WTC11 (cell line): ENCODE results near the gene RECQL5. TPM values are rescaled to one million over a fixed set of nuclear protein-coding genes. Genes with fewer than 3 reads are reported as not detected.

Experiments
- ATAC-seq: fragments of 200-7000 bp; cut with Tn5 transposase; 2 replicates; pipeline ENCODE4 v1.10.0; 2021; ENCODE audit warnings: mild to moderate bottlenecking, moderate library complexity
- CTCF ChIA-PET: fragments of 300-600 bp; sonication (Branson Sonifier 250); formaldehyde crosslinking; loops from one replicate; lab custom pipeline; 2021; ENCODE audit warnings: antibody characterized with exemption; lab: Charles Lee
- POLR2A ChIA-PET: fragments of 350-600 bp; sonication (Branson Sonifier 250); formaldehyde crosslinking; loops from one replicate; lab custom pipeline; 2021; ENCODE audit warnings: antibody characterized with exemption; lab: Charles Lee
- DNase-seq: peaks from one replicate; pipeline ENCODE4 v3.0.0; 2021; ENCODE audit warnings: low spot score
- H3K27ac Mint-ChIP-seq: 2 replicates; pipeline ENCODE4 v1.8.0; 2021; ENCODE audit warnings: mixed read lengths
- H3K27me3 Mint-ChIP-seq: 2 replicates; pipeline ENCODE4 v1.8.0; 2021; ENCODE audit warnings: low read depth, mild to moderate bottlenecking, moderate library complexity, mixed read lengths
- H3K36me3 Mint-ChIP-seq: 2 replicates; pipeline ENCODE4 v1.8.0; 2021; ENCODE audit warnings: mixed read lengths
- H3K4me1 Mint-ChIP-seq: 2 replicates; pipeline ENCODE4 v1.8.0; 2022; ENCODE audit warnings: mixed read lengths
- H3K4me3 Mint-ChIP-seq: 2 replicates; pipeline ENCODE4 v1.8.0; 2021; ENCODE audit warnings: mild to moderate bottlenecking, moderate library complexity, mixed read lengths
- H3K9me3 Mint-ChIP-seq: 2 replicates; pipeline ENCODE4 v1.8.0; 2021; ENCODE audit warnings: mixed read lengths
- ATF1 ChIP-seq: sonication (generic); formaldehyde crosslinking; IDR thresholded peaks from 2 replicates; pipeline ENCODE4 v1.8.1; 2023; ENCODE audit warnings: mild to moderate bottlenecking, moderate library complexity, missing genetic modification reagents
- CREM ChIP-seq: sonication (generic); formaldehyde crosslinking; IDR thresholded peaks from 2 replicates; pipeline ENCODE4 v1.8.1; 2022; ENCODE audit warnings: mild to moderate bottlenecking, missing genetic modification reagents, moderate library complexity
- IRF1 ChIP-seq: sonication (generic); formaldehyde crosslinking; IDR thresholded peaks from 2 replicates; pipeline ENCODE4 v1.8.0; 2023; ENCODE audit warnings: missing genetic modification reagents
- JUN ChIP-seq: sonication (generic); formaldehyde crosslinking; IDR thresholded peaks from 2 replicates; pipeline ENCODE4 v1.8.0; 2023; ENCODE audit warnings: mild to moderate bottlenecking, missing genetic modification reagents
- MXD4 ChIP-seq: fragments of 250-450 bp; sonication (Bioruptor Pico); IDR thresholded peaks from 2 replicates; pipeline ENCODE4 v1.8.0; 2021; ENCODE audit warnings: mild to moderate bottlenecking, moderate library complexity, borderline replicate concordance
- NFYB ChIP-seq: sonication (generic); formaldehyde crosslinking; conservative IDR thresholded peaks from 2 replicates; pipeline ENCODE4 v1.8.0; 2022; ENCODE audit warnings: low read depth, missing genetic modification reagents
- OVOL2 ChIP-seq: fragments of 250-450 bp; sonication (Bioruptor Pico); IDR thresholded peaks from 2 replicates; pipeline ENCODE4 v1.9.0; 2021; ENCODE audit warnings: mild to moderate bottlenecking, borderline replicate concordance
- PREB ChIP-seq: sonication (generic); formaldehyde crosslinking; IDR thresholded peaks from 2 replicates; pipeline ENCODE4 v1.8.1; 2022; ENCODE audit warnings: mild to moderate bottlenecking, missing genetic modification reagents, moderate library complexity, borderline replicate concordance
- SMAD4 ChIP-seq: sonication (generic); formaldehyde crosslinking; IDR thresholded peaks from 2 replicates; pipeline ENCODE4 v1.8.0; 2022; ENCODE audit warnings: mild to moderate bottlenecking, missing genetic modification reagents
- ZBTB21 ChIP-seq: sonication (generic); formaldehyde crosslinking; IDR thresholded peaks from 2 replicates; pipeline ENCODE4 v1.8.1; 2023; ENCODE audit warnings: mild to moderate bottlenecking, missing genetic modification reagents, borderline replicate concordance
- ZNF232 ChIP-seq: sonication (generic); formaldehyde crosslinking; IDR thresholded peaks from 2 replicates; pipeline ENCODE4 v1.8.0; 2022; ENCODE audit warnings: mild to moderate bottlenecking, missing genetic modification reagents
- ZNF281 ChIP-seq: sonication (generic); formaldehyde crosslinking; IDR thresholded peaks from 2 replicates; pipeline ENCODE4 v1.8.0; 2023; ENCODE audit warnings: mild to moderate bottlenecking, missing genetic modification reagents
- ZSCAN18 ChIP-seq: fragments of 250-450 bp; sonication (Bioruptor Pico); IDR thresholded peaks from 2 replicates; pipeline ENCODE4 v2.1.2; 2022; ENCODE audit warnings: mild to moderate bottlenecking, moderate library complexity
- total RNA-seq: library from RNA; stranded (reverse); gene quantifications from 3 replicates; pipeline ENCODE4 v1.2.3, GENCODE V29; 2021
- TF ChIP-seq, protein P1 (sequence below): sonication (generic); formaldehyde crosslinking; IDR thresholded peaks from 2 replicates; pipeline ENCODE4 v1.8.1; 2023; ENCODE audit warnings: mild to moderate bottlenecking, missing genetic modification reagents, moderate library complexity
- TF ChIP-seq, protein P2 (sequence below): sonication (generic); formaldehyde crosslinking; IDR thresholded peaks from 2 replicates; pipeline ENCODE4 v1.8.0; 2022; ENCODE audit warnings: mild to moderate bottlenecking, missing genetic modification reagents
- TF ChIP-seq, protein P3 (sequence below): sonication (generic); formaldehyde crosslinking; IDR thresholded peaks from 2 replicates; pipeline ENCODE4 v1.8.1; 2022; ENCODE audit warnings: missing genetic modification reagents, borderline replicate concordance
- TF ChIP-seq, protein P4 (sequence below): fragments of 250-450 bp; sonication (Bioruptor Pico); IDR thresholded peaks from 2 replicates; pipeline ENCODE4 v1.8.0; 2021; ENCODE audit warnings: mild to moderate bottlenecking

RECQL5 gene
- total RNA-seq, 1 experiment from 2014 or later: 51.0 TPM

DNA sequence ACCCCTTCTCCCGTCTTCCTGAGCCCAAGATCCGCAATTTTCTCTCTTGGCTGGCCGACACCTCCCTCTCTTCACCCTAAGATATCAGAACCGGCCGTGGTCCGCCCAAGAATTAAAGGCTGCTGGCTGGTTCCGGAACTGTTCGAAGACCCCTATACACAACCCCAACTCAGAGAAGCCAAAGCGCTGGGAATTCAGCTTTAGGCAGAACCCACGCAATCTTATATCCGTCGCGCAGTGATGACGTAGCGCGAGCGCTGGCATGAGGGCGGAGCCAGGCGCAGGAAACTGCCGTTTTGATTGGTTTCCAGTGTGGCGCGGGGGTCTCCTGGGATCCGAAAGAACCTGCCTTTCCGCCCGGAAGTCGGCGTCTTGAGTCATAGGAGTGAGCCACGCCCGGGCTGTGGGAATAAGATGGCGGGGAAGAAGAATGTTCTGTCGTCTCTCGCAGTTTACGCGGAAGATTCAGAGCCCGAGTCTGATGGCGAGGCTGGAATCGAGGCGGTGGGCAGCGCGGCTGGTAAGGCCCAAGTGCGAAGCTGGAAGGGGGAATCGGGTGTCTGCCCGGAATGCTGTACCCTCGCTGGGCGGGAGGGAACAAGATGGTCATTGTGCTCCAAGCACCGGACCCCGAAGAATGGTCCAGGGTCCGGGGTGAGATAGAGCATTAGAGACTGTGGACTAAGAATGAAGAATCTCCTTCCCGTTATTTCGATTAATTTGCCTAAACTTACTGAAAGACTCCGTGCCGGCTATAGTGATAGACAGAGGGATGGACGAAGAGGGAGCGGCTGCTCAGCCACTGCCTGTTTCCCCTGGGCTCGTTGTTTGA, at the start of gene RECQL5, which contains the start of gene SAP30BP (continued):
- TF ChIP-seq, protein P1, sequence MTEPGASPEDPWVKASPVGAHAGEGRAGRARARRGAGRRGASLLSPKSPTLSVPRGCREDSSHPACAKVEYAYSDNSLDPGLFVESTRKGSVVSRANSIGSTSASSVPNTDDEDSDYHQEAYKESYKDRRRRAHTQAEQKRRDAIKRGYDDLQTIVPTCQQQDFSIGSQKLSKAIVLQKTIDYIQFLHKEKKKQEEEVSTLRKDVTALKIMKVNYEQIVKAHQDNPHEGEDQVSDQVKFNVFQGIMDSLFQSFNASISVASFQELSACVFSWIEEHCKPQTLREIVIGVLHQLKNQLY: no peak
- TF ChIP-seq JUN (CRISPR knock-in tag): no peak
- TF ChIP-seq, protein P2, sequence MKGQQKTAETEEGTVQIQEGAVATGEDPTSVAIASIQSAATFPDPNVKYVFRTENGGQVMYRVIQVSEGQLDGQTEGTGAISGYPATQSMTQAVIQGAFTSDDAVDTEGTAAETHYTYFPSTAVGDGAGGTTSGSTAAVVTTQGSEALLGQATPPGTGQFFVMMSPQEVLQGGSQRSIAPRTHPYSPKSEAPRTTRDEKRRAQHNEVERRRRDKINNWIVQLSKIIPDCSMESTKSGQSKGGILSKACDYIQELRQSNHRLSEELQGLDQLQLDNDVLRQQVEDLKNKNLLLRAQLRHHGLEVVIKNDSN: 0 out of 2 replicates have a peak, but pooled peaks have one; percentile 40
- TF ChIP-seq, protein P3, sequence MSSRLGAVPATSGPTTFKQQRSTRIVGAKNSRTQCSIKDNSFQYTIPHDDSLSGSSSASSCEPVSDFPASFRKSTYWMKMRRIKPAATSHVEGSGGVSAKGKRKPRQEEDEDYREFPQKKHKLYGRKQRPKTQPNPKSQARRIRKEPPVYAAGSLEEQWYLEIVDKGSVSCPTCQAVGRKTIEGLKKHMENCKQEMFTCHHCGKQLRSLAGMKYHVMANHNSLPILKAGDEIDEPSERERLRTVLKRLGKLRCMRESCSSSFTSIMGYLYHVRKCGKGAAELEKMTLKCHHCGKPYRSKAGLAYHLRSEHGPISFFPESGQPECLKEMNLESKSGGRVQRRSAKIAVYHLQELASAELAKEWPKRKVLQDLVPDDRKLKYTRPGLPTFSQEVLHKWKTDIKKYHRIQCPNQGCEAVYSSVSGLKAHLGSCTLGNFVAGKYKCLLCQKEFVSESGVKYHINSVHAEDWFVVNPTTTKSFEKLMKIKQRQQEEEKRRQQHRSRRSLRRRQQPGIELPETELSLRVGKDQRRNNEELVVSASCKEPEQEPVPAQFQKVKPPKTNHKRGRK (CRISPR knock-in tag): no peak
- no peak for TF ChIP-seq IRF1 (CRISPR knock-in tag)
- TF ChIP-seq, all 79 proteins: peak for 15

DNA sequence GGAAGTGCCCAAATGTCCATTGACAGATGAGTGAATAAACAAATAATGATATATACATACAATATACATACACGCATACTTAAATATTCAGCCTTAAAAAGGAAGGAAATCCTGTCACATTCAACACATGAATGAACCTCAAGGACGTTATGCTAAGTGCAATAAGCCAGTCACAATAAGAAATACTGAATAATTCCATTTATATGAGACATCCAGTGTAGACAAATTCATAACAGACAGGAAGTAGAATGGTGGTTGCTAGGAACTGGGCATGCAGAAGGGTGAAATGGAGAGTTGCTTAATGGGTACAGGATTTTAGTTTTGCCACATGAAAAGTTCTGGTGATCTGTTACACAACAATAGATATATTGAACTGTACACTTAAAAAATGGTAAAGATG, 45.5 kb upstream of the RECQL5 start:
- DNase-seq: no peak
- Mint-ChIP-seq H3K27ac (no peak overlapping the region), H3K4me1 (no peaks in the 10 kb centered on the region), H3K36me3 (peaks cover under 1% of the 10 kb centered on the region; the same call in 1 of the 2 replicates), H3K4me3 (no peak overlapping the region), H3K27me3 (no peaks in the 10 kb centered on the region)
- CTCF ChIA-PET: interaction anchor here (0.8 to 2.6 kb wide), 4 partner anchors 9 to 111 kb away, joined by 3 to 10 read pairs (median 5); partner anchors contain the start of genes ITGB4 and SMIM5
- ATAC-seq: no peak
- no peak for TF ChIP-seq SMAD4 (CRISPR knock-in tag)
- TF ChIP-seq NFYB: no peak
- no peak for TF ChIP-seq ZNF281 (CRISPR knock-in tag)
- no peak for TF ChIP-seq MXD4 (CRISPR knock-in tag)
- TF ChIP-seq, protein P4, sequence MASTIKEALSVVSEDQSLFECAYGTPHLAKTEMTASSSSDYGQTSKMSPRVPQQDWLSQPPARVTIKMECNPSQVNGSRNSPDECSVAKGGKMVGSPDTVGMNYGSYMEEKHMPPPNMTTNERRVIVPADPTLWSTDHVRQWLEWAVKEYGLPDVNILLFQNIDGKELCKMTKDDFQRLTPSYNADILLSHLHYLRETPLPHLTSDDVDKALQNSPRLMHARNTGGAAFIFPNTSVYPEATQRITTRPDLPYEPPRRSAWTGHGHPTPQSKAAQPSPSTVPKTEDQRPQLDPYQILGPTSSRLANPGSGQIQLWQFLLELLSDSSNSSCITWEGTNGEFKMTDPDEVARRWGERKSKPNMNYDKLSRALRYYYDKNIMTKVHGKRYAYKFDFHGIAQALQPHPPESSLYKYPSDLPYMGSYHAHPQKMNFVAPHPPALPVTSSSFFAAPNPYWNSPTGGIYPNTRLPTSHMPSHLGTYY (CRISPR knock-in tag): no peak
- TF ChIP-seq PREB: no peak
- TF ChIP-seq, all 79 proteins: peak for 0
- no peaks in the 10 kb centered on the region for H3K9me3 Mint-ChIP-seq
- POLR2A ChIA-PET: no interaction called here

DNA sequence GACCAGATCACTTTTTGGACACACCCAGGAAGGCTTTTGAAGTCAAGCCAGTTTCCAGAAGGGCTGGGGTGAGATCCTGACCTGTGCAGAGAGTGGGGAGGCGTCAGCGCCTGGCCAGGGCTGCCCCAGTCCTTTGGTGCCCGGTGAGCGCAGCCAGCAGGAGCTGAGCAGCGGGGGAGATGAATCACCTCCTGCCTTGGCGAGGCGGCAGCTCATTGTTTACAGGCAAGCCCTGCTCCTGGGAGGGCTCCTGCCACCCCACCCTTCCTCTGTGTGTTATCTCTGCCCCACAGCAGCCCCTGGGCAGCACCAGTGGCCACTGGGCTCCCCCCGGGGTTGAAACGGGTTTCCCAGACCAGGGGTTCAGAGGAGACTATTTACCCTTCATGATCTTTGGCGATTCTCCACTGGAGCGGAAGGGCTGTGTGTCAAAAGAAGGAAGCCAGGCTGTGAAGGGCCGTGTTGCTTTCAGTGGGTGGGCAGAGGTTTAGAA, 40.2 kb upstream of the RECQL5 start:
- H3K36me3 Mint-ChIP-seq: peaks cover 27% of the 10 kb centered on the region
- DNase-seq (no peak), ATAC-seq (no peak)
- no peaks in the 10 kb centered on the region for H3K4me1 Mint-ChIP-seq
- peak overlapping the region; percentile 11; the same call in 1 of the 2 replicates for H3K27ac Mint-ChIP-seq
- POLR2A ChIA-PET: no interaction called here
- H3K9me3 Mint-ChIP-seq: no peaks in the 10 kb centered on the region
- H3K27me3 Mint-ChIP-seq: no peaks in the 10 kb centered on the region
- CTCF ChIA-PET: interaction anchor here (0.8 to 1.9 kb wide), 6 partner anchors 14 to 106 kb away, joined by 3 to 12 read pairs (median 3); partner anchors contain the start of genes ITGB4 and SMIM5
- no peak overlapping the region for H3K4me3 Mint-ChIP-seq
- TF ChIP-seq, protein P3 (CRISPR knock-in tag): no peak
- TF ChIP-seq OVOL2 (CRISPR knock-in tag) (no peak), MXD4 (CRISPR knock-in tag) (no peak), ZBTB21 (no peak), ATF1 (CRISPR knock-in tag) (no peak), CREM (CRISPR knock-in tag) (no peak), ZSCAN18 (CRISPR knock-in tag) (no peak), ZNF232 (no peak)
